ENCODE results near the gene NR2C1.
A peak's percentile ranks its signal among the peaks of the same experiment; 100 is the strongest.
"Not testable (repeated sequence)": the region's sequence is repeated elsewhere in the genome, so short reads cannot be mapped to it uniquely, and the experiment has no call there.

NR2C1 gene

GRCh38 chr12:95072900-95073697, at the start of gene NR2C1:
Gene NR2C1, minus strand, starts transcription at chr12:95073618. Its CDS starts 6,234 bp downstream, at chr12:95067384.
- DNase-seq: peak; percentile 83

DNA sequence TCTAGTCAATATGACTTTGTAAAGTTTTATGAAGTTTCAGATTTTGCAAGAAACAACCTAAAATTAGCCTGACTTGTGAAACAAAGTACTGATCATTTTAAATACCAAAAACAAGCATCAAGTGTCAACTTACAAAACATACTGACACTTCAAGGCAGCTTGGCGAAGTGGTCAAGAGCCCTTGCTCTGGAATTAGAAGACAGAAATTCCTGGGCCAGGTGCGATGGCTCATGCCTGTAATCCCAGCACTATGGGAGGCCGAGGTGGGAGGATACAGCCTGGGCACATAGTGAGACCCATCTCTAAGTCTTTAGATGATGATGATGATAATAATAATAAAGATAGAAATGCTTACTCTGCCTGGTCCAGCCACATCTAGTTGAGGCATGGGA, 45.4 kb upstream of the NR2C1 start:
- DNase-seq: no peak

DNA sequence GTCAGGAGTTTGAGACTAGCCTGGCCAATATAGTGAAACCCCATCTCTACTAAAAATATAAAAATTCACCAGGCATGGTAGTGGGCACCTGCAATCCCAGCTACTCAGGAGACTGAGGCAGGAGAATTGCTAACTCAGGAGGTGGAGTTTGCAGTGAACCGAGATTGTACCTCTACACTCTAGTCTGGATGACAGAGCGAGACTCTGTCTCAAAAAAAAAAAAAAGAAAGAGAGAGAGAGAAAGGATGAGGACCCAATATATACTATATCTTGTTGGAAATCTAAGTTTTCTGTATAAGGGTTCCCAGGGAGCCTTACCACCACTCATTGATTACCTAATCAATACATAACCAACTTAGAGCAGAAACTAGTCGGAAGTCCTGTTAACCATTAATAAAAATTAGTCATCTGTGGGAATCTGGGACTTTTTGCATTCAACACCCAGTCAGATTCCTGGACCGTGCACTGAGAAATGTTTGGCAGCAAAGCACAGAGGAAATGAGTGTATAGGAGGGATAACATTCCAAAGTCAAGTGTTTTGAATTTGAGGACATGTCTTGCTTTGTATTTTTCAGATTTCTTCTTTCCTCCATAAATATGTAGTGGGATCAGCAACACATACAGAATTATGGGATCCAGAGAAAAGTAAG, 44.8 kb upstream of the NR2C1 start:
- no peak for DNase-seq

DNA sequence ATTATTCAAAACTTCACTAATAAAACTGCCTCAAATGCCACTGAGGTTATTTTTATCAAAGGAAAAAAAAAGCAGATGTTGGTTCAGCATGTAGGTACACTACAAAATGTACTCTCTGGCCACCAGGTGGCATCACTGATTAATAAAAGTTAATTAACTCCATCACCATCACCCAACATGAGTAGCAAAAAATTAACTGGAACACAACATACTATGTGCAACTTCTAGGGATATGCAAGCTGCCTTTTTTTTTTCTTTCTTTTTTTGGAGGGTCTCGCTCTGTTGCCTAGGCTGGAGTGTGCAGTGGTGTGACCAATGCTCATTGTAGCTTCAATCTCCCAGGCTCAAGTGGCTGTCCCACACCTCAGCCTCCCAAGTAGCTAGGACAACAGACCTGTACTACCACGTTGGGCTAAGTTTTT, 43.8 kb upstream of the NR2C1 start:
- DNase-seq: peak; percentile 43 to 54

GRCh38 chr12:95116773-95117172, 43.4 kb upstream of the NR2C1 start:
- no peak for DNase-seq

DNA sequence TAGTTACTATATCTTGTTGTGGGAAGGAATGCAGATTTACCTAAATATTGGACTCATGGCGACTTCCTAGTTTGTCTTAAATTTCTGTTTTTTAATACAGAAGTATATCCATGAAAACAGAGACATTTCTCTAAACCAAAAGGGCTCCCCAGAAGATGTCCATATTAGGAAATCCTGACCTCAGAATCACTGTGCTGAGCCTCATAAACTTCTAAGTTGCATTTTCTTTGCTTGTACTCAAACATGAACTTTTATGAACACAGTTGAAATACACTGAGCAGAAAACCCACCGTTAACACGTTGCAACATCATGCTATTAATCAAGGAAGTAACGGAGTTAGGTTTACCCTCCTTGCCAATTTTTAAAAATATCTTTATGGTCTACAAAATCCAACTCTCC, 42.9 kb upstream of the NR2C1 start:
- no peak for DNase-seq

DNA sequence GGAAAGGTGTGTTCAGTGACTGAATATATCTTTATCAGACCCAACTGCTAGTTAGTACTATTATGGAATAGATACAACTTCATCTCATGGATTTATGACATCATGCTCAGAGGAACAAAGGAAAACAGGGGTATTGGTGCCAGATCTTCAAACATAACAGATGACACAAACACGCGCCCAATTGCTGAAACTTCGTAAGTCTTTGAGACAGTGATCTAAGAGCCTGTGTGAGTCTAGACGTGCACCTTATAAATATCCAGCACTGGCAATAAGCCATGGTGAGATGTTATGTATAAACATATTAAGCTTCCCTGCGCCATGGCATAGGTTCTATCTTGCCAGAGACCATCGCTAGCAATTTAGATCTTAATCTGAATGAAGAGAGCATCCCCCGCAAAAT, 42.2 kb upstream of the NR2C1 start:
- DNase-seq: no peak

DNA sequence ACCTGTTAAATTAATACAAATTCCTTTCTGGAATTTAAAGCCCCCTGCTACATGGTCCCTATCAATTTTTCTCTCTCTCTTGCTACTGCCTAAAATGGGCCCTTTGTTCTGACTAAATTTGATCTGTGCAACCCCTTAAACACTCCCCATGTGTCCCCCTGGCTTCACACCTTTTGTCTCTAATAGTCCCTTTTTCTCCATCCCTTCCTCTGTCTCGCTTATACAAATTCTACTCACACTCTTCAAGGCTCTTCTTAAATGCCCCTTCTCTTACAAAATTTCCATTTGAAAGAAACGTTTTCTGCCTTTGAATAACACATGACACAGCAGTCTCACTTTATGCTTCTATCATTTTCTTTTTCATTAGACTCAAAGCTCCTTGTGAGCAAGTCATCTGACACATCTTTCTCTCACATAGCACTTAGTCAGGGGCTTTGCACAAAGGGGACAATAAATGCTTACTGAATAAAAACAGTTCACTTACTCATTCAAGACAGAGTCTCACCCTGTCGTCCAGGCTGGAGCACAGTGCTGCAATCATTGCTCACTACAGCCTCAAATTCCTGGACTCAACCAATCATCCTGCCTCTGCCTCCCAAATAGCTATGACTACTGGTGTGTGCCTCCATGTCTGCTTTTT, 41.5 kb upstream of the NR2C1 start:
- no peak for DNase-seq

DNA sequence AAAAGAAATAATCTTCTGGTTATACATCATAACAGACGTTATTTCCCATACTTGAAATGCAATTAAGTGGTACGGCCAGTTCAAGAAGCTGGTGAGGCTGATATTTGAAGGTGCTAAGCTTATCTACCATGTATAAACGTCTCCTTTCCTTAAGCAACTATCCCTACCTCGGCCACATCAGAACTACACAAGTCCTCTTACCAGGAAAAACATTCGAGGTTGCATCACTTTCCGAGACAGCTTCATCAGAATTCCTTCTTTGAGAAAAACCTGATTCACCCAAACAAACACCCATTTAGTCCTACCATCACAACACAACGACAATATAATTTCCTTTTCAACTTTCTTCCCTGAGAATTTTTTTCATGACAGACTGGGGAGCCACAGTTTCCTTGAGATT, 33.9 kb upstream of the NR2C1 start:
- DNase-seq: no peak

GRCh38 chr12:95105540-95105939, 32.1 kb upstream of the NR2C1 start:
- no peak for DNase-seq

DNA sequence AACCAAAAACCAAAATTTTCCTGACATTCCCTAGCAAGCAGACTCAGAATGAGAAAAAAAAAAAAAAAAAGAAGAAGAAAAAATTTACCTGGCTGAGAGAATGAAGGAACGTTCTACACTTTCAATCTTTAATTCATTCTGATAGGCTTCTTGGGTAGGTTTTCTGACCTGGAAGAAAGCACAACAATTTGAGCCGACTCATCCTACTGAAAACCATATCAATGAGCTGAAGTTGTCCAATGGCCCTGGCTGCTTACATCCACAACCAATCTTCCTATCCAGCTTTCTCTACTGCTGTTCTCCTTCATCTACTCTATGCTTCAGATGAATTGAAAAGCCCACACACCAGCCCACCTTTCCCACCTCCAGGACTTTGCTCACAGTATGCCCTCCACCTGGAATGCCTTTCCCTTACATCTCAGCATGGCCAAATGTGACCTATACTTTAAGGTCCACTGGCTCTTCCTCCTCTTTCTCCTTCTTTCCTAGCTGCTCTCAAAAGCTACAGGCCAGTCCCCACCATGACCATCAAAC, 31.6 kb upstream of the NR2C1 start:
- DNase-seq: no peak

- DNase-seq: peak; percentile 21 to 27
Measured at GRCh38 chr12:95102916-95103671, 29.7 kb upstream of the NR2C1 start.

- not testable (repeated sequence) for DNase-seq
Measured at GRCh38 chr12:95101957-95102356, 28.5 kb upstream of the NR2C1 start.

DNA sequence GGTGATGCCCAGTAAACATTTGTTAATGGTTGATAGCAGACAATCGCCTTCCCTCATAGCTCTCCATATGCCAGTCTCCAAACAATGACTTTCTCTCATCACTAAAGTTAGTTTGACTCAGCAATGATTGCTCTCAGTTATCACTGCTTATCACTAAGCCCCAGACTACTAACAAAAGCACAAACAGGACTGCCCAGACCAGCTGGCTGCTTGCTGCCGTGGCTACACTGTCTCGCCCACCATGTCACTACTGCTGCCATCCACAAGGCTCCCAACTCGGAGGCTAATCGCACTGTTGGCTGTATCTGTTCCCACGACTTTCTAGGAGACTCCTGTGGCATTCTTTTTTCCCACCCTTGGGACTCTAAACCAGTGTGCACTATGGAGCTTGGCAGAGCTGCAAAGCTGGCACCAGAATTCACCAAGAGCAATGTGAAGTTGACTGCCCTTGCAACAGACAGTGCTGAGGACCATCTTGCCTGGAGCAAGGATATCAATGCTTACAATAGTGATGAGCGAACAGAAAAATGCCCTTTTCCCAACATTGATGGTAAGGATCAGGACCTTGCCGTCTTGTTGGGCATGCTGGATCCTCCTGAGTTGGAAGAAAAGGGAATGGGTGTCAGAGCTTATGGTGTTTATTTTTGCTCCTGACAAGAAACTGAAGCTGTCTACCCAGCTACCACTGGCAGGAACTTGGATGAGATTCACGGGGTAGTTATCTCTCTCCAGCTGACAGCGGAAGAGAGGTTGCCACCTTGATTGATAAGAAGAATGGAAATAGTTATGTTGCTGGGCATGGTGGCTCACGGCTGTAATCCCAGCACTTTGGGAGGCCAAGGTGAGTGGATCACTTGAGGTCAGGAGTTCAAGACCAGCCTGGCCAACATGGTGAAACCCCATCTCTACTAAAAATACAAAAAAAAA, 27.1 kb upstream of the NR2C1 start:
- DNase-seq: no peak

- DNase-seq: no peak
Measured at GRCh38 chr12:95099270-95099790, 25.9 kb upstream of the NR2C1 start.

- DNase-seq: no peak
Measured at GRCh38 chr12:95096852-95097251, 23.4 kb upstream of the NR2C1 start.

DNA sequence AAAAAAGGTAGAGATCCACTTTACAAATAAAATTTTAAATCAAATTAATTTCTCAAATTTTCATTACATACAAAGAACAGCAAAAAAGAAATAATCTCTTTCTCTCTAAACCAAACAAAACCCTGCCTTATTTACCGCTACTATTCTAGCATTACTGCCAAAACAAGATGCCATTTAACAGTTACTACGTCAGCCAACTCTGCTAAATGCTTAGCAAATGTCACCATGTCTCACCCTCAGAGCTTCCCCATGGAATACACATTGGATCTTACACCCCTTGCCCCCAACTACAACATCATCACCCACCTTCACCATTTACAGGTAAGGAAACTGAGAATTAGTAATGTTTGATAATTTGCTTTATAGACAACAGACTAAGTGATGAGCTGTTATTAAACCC, 23.0 kb upstream of the NR2C1 start:
- DNase-seq: no peak

DNA sequence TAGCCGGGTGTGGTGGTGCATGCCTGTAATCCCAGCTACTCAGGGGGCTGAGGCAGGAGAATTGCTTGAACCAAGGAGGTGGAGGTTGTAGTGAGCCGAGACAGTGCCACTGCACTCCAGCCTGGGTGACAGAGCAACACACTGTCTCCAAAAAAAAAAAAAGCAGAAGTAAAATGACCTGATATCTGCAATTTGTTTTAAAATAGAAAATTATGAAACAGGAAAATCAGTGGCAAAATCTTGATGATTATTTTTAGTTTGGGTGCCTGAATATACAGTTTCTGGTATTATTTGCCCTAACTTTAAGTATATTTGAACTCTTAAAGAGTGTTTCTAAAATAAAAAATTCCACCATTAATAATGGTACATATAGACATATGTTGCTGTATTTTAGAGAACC, 22.4 kb upstream of the NR2C1 start:
- not testable (repeated sequence) for DNase-seq

DNA sequence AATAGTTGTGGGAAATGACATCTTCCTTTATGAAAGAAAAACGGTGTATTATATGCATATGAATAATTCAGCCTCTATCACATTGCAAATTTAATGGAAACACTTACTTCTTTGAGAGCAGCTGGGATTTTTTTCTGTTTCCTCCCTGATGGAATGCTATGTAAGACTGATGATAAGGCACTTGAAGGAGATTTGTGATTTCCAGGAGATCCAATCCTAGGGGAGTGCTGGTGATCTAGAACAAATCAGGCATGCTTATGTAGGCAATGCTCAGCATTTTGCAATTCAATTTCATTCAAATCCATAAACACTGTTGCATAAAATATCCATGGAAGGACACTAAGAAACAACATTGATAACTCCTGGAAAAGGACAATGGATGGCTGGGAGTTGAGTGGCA, 16.0 kb upstream of the NR2C1 start:
- no peak for DNase-seq

- DNase-seq: no peak
Measured at GRCh38 chr12:95088379-95088778, 15.0 kb upstream of the NR2C1 start.

- DNase-seq: no peak
Measured at GRCh38 chr12:95085612-95086011, 12.2 kb upstream of the NR2C1 start.

GRCh38 chr12:95083938-95084337, 10.5 kb upstream of the NR2C1 start:
- DNase-seq: no peak

Data from stimulated activated CD4-positive, alpha-beta T cell treated with anti-CD3 and anti-CD28 coated beads, Interleukin-2, amount 100 ng/mL, for 48 hours (primary cell).